ENCODE results near the gene TLR5. TPM values are rescaled to one million over a fixed set of nuclear protein-coding genes. Genes with fewer than 3 reads are reported as not detected.

The TLR5 gene
- polyA plus RNA-seq, 1 of the 3 experiments (the other 2 are of a cell fraction), result not detected

DNA sequence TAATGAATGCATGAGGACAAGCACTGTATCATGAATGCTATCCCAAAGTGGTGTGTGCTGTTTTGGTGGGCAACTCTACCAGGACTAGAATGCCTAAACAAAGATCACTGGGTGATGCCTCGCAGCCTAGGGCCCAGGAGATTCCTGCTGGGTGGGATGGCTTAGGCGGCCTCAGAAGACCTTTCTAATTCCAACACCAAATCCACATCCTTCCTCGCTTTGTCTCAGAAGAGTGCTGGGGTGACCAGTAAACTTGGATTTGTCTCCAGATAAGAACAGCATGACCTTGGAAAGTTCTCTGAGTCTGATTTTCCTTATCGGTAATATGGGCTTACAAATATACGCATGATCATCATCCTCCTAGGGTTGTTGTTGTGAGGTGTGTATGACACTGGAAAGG is 76.6 kb downstream of the TLR5 start:
- ChIA-PET POLR2A (no interaction called here), CTCF (no interaction called here)
- 76% methylated on average over 5 of the region's 5 CpGs for WGBS (ENCODE audit: low lambda C conversion rate)
- Histone ChIP-seq H3K4me1 (ENCODE audit: control insufficient read depth in 1 of 2, insufficient read depth in 2 of 2, low read depth in 1 of 2, low read length in 1 of 2) (no peaks in the 10 kb centered on the region), H3K9me3 (no peaks in the 10 kb centered on the region), H3F3A (replicated peaks; ENCODE audit: insufficient read depth) (no peaks in the 10 kb centered on the region), H3K4me3 (ENCODE audit: low read depth in 2 of 2, low read length in 1 of 2) (no peak overlapping the region), H3K36me3 (replicated peaks in 1 of 2; ENCODE audit: control insufficient read depth in 1 of 2, insufficient read depth in 2 of 2, low read length in 1 of 2) (no peaks in the 10 kb centered on the region), H3K9me2 (no peaks in the 10 kb centered on the region), H3K4me2 (no peak overlapping the region), H3K9ac (no peak overlapping the region), H4K20me1 (ENCODE audit: insufficient read depth) (no peaks in the 10 kb centered on the region), H2AFZ (ENCODE audit: low read depth) (no peak overlapping the region), H3K27me3 (ENCODE audit: insufficient read depth) (no peaks in the 10 kb centered on the region; the same call in 1 of the 2 replicates), H3K79me2 (ENCODE audit: insufficient read depth) (no peaks in the 10 kb centered on the region), H3K27ac (ENCODE audit: low read depth in 2 of 2, low read length in 1 of 2) (no peak overlapping the region)
- no peak for DNase-seq
- no peak for TF ChIP-seq TEAD4 (IDR thresholded peaks at IDR 0.05; ENCODE audit: borderline replicate concordance, insufficient read depth)
- TF ChIP-seq, protein P1, sequence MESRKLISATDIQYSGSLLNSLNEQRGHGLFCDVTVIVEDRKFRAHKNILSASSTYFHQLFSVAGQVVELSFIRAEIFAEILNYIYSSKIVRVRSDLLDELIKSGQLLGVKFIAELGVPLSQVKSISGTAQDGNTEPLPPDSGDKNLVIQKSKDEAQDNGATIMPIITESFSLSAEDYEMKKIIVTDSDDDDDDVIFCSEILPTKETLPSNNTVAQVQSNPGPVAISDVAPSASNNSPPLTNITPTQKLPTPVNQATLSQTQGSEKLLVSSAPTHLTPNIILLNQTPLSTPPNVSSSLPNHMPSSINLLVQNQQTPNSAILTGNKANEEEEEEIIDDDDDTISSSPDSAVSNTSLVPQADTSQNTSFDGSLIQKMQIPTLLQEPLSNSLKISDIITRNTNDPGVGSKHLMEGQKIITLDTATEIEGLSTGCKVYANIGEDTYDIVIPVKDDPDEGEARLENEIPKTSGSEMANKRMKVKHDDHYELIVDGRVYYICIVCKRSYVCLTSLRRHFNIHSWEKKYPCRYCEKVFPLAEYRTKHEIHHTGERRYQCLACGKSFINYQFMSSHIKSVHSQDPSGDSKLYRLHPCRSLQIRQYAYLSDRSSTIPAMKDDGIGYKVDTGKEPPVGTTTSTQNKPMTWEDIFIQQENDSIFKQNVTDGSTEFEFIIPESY (IDR thresholded peaks at IDR 0.05; ENCODE audit: borderline replicate concordance, low read depth), result no peak
- no peak for TF ChIP-seq MXI1 (IDR thresholded peaks at IDR 0.05; ENCODE audit: low read depth, low read length)
- TF ChIP-seq EZH2phosphoT487 (IDR thresholded peaks at IDR 0.05; ENCODE audit: borderline replicate concordance, low read depth), result no peak
- TF ChIP-seq, protein P2, sequence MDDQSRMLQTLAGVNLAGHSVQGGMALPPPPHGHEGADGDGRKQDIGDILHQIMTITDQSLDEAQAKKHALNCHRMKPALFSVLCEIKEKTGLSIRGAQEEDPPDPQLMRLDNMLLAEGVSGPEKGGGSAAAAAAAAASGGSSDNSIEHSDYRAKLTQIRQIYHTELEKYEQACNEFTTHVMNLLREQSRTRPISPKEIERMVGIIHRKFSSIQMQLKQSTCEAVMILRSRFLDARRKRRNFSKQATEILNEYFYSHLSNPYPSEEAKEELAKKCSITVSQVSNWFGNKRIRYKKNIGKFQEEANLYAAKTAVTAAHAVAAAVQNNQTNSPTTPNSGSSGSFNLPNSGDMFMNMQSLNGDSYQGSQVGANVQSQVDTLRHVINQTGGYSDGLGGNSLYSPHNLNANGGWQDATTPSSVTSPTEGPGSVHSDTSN (IDR thresholded peaks at IDR 0.05), result no peak
- no peak for TF ChIP-seq TAF1 (IDR thresholded peaks at IDR 0.05; ENCODE audit: borderline replicate concordance, low read depth, low read length)
- TF ChIP-seq GABPA (IDR thresholded peaks at IDR 0.05; ENCODE audit: low read depth), result no peak
- TF ChIP-seq, protein P3, sequence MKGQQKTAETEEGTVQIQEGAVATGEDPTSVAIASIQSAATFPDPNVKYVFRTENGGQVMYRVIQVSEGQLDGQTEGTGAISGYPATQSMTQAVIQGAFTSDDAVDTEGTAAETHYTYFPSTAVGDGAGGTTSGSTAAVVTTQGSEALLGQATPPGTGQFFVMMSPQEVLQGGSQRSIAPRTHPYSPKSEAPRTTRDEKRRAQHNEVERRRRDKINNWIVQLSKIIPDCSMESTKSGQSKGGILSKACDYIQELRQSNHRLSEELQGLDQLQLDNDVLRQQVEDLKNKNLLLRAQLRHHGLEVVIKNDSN (IDR thresholded peaks at IDR 0.05; ENCODE audit: borderline replicate concordance, low read depth), result no peak
- TF ChIP-seq JUND (IDR thresholded peaks at IDR 0.05), result no peak
- no peak for TF ChIP-seq RCOR1 (IDR thresholded peaks at IDR 0.05; ENCODE audit: low read length)
- TF ChIP-seq TCF12 (IDR thresholded peaks at IDR 0.05), result no peak
- TF ChIP-seq, protein P4, sequence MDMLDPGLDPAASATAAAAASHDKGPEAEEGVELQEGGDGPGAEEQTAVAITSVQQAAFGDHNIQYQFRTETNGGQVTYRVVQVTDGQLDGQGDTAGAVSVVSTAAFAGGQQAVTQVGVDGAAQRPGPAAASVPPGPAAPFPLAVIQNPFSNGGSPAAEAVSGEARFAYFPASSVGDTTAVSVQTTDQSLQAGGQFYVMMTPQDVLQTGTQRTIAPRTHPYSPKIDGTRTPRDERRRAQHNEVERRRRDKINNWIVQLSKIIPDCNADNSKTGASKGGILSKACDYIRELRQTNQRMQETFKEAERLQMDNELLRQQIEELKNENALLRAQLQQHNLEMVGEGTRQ (IDR thresholded peaks at IDR 0.05; ENCODE audit: borderline replicate concordance, low read depth, low read length), result no peak

DNA sequence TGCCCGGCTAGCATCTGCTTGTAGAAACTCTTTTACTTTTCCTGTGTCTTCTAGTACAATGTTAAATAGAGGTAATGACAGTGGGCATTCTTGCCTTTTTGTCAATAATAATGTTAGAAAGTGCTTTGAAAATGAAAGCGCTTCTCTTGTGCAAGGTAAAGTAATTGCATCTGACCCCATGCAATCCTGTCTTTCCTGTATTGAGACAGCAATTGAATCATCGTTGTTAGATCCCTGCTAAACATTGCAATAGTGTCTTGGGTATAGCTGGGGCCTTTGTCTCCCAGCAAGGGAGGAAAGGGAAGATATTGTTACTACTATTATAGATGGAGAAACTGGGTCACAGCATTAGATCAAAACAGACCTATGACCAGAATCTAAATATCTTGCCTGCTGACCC is 80.9 kb downstream of the TLR5 start:
- no peak overlapping the region for H3K4me2 ChIP-seq
- H3K9me2 ChIP-seq, result no peaks in the 10 kb centered on the region
- ChIA-PET CTCF (no interaction called here), POLR2A (no interaction called here)
- 44% methylated on average over 3 of the region's 3 CpGs for WGBS (ENCODE audit: low lambda C conversion rate)
- TF ChIP-seq TAF1 (IDR thresholded peaks at IDR 0.05; ENCODE audit: borderline replicate concordance, low read depth, low read length) (no peak), NRF1 (IDR thresholded peaks at IDR 0.05; ENCODE audit: low read depth, low read length) (no peak), FOXM1 (IDR thresholded peaks at IDR 0.05; ENCODE audit: low read depth) (no peak), JUND (IDR thresholded peaks at IDR 0.05) (no peak)
- H3K36me3 ChIP-seq (replicated peaks in 1 of 2; ENCODE audit: control insufficient read depth in 1 of 2, insufficient read depth in 2 of 2, low read length in 1 of 2), result no peaks in the 10 kb centered on the region
- H4K20me1 ChIP-seq (ENCODE audit: insufficient read depth), result no peaks in the 10 kb centered on the region
- H3K9ac ChIP-seq, result no peak overlapping the region
- H2AFZ ChIP-seq (ENCODE audit: low read depth), result no peak overlapping the region
- no peaks in the 10 kb centered on the region for H3K27me3 ChIP-seq (ENCODE audit: insufficient read depth)
- H3K79me2 ChIP-seq (ENCODE audit: insufficient read depth), result no peaks in the 10 kb centered on the region
- no peaks in the 10 kb centered on the region for H3K4me1 ChIP-seq (ENCODE audit: control insufficient read depth in 1 of 2, insufficient read depth in 2 of 2, low read depth in 1 of 2, low read length in 1 of 2)
- DNase-seq, result no peak
- H3K9me3 ChIP-seq, result no peaks in the 10 kb centered on the region
- no peak overlapping the region for H3K4me3 ChIP-seq (ENCODE audit: low read depth in 2 of 2, low read length in 1 of 2)
- H3F3A ChIP-seq (replicated peaks; ENCODE audit: insufficient read depth), result no peaks in the 10 kb centered on the region
- no peak overlapping the region for H3K27ac ChIP-seq (ENCODE audit: low read depth in 2 of 2, low read length in 1 of 2)
